Endometrial microvascular endothelial cells (primary cell): ENCODE measurements around the gene SCGB3A2. TPM values are rescaled to one million over a fixed set of nuclear protein-coding genes. Genes with fewer than 3 reads are reported as not detected.

Experiments
- in situ Hi-C: cut with HindIII; loops from 2 replicates; pipeline ENCODE4 v1.10.0; 2017; ENCODE audit warnings: low sequenced_read_pairs, low pct_unique_long_range_greater_than_20kb; ENCODE audit errors: inconsistent ontology term
- total RNA-seq: library from RNA; depleted of rRNA; stranded (reverse); fragments of >200 nt; gene quantifications from one replicate; pipeline ENCODE4 v1.2.3, GENCODE V29; 2015; ENCODE audit errors: inconsistent ontology term

The SCGB3A2 gene, protein sequence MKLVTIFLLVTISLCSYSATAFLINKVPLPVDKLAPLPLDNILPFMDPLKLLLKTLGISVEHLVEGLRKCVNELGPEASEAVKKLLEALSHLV
- total RNA-seq: not detected

DNA sequence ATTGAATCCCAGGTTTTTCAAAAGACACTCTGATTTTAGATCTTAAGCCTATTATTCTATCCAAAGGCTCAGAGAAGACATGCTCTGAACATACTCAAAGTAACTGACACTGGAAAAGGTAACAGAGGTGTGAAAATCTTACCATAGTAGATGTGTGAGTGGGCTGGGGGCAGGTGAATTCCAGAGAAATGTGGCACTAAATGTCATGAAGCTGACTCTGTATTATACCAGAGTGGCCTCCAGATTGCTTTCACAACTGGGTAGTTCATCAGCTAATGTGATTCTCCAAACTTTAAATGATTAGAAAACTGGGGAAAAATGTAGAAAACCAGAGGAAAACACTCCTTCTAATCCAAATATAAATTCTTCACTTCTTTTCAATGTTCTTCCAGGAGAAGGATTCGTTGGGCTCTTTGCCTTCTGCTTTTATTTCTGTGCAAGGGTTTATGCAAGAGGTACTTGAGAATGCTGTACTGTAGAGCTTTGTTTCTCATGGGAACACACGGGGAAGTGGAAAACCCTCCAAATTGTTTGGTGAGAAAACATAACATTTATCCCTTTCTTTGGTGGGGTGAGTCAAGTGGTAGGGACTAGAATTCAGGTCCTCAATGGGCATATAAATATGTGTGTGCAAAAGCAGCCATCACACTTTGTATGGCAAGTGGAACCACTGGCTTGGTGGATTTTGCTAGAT is at the start of gene SCGB3A2:
Gene SCGB3A2 (plus strand): TSS at position 646 of the 694 bp plus-strand sequence. CDS start 93 bp downstream, outside the sequence.
- in situ Hi-C loops: no loop called here

DNA sequence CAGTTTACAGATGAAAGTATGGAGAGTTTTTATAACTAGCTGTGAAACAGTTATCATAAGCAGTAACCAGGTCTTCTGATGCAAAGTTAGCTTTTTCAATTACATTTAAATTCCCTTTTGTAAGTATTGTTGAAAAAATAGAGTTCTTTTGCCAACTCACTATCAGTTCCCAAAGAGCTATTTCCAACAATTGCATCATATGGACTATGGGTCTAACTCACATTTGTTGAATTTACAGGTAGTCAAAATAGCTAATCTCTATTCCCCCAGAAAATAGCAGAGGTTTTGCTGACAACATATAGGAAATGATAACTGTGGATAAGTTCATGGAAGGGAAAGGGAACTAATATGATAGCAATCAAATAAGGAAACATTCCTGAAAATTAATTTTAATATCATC is 48.5 kb upstream of the SCGB3A2 start:
- in situ Hi-C loops: no loop called here

DNA sequence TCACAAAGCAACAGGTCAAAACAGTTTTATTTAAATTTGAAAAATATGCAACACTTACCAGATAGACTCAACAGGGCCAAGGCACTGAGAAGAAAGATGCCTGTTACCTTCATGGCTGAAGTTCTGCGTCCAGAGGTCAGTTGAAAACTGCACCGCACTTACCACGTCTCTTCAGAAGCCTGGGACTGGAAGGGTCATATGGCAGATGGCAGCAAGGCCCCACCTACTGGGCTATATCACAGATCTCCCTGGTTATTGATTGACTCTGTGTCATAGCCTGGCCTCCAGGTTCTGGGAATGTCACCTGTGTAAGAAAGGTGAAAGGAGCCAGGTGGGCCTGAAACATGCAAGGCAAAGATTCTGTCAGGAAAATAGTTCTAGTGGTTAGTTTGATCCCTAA is 47.0 kb upstream of the SCGB3A2 start, which contains the start of gene SPINK1:
Gene SPINK1 (minus strand): TSS at position 207 of the 400 bp plus-strand sequence. CDS start 94 bp downstream, at position 113.
- in situ Hi-C loops: no loop called here

DNA sequence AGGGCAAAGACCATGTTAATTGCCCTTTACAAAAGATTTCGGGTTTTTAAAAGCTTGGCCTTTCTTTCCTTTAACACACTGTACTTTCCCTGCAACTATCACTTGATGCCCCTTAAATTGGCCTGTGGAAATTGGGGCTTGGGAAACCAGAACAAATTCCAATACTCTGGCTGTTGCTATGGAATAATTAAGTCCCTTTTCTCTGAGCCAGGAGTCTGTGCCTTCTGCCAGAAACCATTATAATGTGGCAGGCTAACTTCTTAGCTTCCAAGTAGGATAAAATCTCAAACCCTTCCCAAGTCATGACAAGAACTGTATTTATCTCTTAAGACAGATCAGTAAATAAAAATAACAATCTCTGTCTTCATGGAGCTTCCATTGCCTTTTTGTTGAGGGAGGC is 46.0 kb upstream of the SCGB3A2 start:
- in situ Hi-C loops: no loop called here

DNA sequence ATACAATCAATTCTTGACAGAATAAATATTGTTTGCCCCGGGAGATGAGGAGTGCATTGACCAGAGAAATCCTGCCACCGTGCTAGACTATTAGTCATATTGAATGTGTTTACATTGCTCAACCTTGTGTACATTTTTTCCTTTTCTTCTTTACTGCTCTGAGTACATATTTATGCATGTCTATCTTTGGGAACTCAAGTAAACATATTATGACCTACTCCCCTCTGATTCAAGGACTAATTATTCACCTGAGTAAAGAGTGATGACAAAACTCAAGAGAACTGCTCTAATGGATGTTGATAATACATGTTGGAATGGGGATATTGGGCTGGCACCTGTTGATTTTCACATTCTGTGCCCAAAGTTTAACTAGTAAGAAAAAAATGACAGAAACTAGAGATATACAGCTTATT is 43.1 kb upstream of the SCGB3A2 start:
- in situ Hi-C loops: no loop called here

DNA sequence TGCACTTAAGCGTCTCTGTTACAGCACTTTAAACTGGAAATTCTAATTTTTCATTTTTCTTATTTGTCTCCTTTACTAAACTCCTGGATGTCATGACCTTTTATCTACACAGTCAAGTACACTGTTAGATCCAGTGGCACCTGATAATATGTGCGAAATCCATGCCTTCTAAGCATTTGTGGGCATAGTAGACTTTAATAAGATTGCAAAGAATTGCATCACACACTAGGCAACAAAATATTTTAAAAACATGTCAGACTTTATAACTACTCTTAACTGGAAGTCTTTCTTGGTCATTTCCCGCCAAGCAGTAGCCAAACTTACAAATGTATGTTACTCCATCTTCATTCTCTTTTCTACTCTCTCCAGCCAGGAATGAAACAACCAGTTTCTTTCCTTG is 42.1 kb upstream of the SCGB3A2 start:
- in situ Hi-C loops: no loop called here

DNA sequence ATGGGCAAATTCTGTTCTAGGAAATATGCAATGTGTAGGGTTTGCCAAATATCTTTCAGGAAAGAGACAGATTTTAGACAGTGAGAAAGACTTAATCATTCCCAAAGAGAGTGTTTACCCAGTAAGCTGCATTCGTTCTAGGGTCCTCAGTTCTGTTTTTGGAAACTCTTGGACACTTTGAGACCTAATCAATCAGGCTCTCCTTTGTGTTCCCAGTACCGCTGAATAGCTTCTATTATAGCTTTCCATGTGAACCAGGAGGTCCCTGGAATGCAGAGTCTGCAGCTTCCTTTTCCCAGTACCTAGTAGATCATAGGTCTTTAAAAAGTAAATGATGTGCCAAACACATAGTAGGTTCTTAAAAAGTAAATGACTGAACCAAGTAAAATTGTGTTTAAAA is 35.6 kb upstream of the SCGB3A2 start:
- in situ Hi-C loops: no loop called here

DNA sequence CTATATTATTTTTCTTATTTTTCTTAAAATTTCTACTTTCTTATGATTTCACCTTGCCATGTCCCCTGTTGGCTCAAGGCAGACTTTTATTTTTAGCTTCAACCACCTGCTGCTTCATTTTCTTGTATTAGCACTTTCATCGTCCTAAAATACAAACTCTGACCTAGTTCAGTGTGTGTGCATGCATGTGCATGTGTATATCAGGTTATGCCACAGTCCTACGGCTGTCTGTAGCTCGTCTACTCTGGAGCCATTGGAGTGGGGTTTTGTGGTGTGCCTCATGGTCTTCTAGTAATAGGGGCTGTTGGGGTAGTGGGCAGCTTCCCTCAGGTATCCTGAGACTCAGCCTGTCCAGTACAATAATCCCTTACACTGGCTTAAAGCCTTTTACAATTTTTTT is 33.7 kb upstream of the SCGB3A2 start:
- in situ Hi-C loops: no loop called here

DNA sequence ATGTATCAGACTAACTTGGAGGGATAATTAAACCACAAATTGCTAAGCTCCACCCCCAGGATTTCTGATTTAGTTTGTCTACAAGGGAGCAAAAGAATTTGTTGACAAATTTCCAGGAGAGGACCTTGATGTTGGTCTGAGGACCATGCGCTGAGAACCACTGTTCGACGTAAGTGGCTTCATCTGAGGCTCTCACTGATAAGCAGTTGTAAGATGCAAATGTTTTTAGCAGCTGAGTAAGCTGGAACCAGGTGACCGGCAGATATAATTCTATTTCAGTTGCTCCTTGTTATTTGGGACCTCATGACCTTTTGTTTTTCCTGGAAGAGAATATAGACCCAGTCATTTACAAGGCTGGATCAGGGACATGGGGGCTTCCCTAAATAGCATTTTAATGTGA is 32.9 kb upstream of the SCGB3A2 start:
- in situ Hi-C loops: no loop called here

DNA sequence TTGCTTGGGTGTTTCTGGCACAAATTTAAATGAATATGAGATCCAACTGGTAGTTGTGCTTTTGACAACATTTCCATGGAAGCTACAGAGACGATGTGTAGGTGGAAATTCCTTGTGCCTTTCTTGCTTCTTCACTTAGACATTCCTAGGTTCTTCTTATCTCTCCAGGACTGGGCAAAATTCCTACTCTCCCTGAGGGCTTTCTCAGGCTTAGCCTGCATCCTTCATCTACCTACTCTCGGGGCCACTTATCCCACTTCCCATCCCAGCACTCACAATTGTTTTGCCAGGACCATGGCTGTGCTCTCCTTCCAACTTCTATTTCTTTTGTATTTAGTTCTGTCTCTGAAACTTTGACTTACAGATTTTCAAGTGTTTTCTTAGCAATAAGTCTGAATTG is 29.3 kb upstream of the SCGB3A2 start:
- in situ Hi-C loops: no loop called here

DNA sequence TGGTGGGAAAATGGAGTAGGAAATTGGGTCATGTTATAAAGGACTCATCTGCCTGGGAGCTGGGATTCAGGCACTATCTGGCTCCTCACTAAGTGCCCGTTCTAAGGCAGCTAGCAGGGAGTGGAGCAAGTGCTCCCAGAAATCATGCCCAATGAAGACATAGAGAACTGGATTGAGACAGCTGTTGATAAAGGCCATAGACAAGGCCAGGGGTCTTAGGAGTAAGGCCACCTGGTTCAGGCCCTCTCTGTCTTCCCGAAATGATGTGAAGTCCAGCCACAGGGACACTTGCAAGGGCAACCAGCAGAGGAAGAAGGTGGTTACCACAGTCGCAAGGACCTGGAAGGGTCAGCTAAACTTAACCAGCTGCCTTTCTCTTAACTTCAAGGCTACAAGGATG is 26.9 kb upstream of the SCGB3A2 start:
- in situ Hi-C loops: no loop called here

DNA sequence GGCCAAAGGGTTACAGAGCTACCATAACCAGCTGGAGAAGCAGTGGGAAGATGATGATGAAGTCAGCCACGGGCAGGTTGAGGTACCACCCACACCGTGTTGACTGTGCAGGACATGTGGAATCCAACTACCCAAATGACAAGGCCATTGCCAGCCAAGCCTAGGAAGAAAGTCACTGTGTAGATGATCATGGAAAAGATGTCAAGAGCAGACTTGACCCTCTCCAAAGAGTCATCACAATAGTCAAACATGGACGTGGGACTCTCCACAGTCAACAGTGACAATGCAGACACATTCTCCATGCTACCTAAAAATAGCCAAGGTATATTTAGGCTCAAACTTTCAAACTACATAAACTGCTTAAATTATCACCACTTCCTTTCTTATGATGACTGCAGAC is 26.1 kb upstream of the SCGB3A2 start:
- in situ Hi-C loops: no loop called here

DNA sequence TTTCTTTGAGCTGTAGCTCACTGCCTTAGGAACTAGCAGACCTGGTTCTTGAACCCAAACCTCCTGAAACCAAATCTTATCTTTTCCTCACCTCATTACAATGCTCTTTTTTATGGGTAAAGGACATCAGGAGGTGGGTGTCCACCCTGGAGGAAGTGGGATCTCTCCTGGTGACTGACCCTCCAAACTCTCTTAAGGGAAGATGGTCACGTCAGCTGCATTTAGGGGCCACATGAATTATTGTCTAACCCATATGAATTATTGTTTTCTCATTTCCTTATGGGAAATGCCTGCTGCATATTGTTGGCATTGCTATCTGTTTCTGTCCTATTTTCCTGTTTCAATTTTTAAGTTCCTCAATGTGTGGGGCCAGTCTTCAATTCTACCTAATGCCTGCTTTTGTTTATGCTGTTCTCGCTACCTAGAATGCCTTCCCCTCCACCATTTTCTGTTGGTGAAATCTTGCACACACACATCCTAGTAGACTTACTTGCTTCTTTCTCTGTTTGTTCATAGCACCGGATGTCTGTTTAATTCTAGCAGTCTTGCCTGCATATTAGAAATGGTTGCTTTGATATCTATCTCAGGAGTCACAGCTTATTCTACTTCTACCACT is 25.0 kb upstream of the SCGB3A2 start:
- in situ Hi-C loops: no loop called here

DNA sequence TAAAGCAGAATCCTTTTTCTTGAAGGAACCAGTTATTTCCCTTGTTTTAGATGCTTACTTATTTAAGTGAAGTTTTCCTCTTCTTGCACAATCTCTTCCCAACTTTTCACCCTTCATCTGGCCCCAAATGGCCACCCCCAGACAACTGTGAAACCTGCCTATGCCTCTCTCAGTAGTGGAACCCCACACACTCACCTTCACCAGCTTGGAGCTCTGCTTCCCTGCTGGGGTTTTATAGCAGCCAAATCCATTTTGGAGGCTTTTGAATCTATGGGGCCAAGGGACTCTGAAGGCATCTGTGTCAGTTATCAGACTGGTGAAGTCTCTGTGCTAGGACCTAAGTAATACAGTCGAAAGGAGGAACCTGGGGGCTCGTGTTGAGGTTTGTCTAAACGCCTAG is 24.2 kb upstream of the SCGB3A2 start:
- in situ Hi-C loops: no loop called here

DNA sequence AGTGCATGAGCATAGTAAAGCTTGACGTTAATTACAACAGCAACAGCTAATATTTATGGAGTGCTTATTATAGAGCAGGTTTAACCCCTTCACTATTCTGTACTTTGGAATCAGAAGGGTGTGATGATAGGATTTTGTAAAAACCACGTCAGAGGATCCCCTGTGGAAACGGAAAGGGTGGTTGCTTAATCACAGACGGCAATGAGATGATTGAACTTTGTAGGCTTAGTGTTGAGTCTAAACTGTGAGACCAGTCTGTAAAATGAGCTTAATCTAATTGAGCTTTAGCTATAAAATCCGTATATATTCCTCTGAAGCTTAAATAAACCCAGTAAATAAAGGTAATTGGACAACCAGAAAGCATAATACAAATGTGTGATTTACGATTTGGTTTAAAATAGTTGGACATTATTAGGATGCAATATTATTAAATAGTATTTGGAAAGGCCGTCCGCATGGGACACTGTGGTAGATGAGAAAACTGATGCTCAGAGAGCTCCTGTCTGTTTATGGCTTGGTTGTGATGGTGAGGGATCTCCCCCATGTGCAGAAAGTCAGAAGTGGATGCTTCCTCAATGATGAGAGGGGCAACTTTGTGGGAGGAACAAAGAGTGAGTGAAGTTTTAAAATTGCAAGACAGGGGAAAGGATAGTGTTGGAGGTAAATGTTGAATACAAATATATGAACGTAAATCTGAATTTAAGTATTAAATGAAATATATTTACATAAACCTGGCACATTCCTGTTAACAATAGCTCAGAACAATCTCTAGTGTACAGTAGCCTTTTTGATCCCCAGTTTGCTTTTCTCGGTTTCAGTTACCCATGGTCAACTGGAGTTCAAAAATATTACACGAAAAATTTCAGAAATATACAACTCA is 23.4 kb upstream of the SCGB3A2 start:
- in situ Hi-C loops: no loop called here

DNA sequence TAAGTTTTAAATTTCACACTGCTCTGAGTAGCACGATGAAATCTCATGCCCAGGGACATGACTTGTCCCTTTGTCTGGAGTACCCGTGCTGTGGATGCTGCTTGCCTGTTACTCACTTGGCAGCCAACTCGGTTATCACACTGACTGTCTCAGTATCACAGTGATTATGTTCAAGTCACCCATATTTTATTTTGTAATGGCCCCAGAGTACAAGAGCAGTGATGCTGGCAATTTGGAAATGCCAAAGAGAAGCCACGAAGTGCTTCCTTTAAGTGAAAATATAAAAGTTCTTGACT is 22.8 kb upstream of the SCGB3A2 start:
- in situ Hi-C loops: no loop called here

DNA sequence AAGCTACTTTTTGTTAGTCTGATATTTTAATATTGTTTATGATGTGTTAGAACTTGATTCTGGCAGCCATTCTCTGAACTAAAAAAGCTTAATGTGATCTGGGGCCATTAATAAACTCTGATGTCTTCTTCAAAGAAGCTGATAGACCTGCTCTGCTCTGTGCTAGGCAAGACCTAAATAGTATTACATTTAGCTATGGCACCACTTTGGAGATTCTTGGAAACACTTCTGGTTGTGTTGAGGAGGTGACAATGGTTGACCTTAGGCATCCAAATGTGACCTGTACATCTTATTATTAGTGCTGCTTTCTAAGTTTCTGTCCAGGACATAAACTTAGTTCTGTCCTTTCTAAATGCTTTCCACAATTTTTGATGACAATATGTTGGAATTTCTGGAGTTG is 21.7 kb upstream of the SCGB3A2 start:
- in situ Hi-C loops: no loop called here

DNA sequence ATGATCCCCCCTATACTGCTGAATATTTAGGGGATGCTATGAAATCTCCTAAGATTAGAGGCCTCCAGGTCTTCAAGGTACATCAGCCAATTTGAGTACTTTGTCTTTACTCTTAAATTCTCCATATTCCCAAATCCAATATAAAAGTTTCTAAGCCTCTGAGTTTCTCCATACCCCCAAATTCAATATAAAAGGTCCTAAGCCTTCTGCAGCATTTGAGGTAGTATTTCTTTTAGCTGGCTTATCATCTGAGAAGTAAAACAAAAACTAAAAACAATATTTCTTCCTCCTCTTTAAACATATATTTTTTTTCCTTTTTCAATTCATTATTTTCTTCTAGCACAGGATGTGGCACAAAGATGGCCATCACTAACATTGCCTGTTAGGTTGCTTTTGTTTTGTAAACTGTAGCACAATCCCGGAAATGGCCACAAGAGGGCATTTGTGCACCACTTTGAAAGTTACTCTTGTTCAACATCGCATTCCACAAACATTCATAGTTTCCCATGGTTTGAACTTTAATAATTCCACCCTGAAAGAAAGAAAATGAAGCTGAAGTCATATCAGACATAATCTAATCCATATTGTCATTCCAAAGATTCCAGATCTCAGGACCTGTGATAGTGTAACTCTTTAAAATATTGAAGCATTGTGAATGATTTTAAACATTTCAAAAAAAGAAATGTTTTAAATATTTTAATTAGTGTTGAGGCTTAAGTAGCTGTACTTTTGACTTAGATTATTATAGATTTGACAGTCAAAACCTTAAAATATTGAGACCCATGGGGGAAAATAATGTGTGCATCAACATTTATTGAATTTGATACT is 21.0 kb upstream of the SCGB3A2 start:
- in situ Hi-C loops: no loop called here

DNA sequence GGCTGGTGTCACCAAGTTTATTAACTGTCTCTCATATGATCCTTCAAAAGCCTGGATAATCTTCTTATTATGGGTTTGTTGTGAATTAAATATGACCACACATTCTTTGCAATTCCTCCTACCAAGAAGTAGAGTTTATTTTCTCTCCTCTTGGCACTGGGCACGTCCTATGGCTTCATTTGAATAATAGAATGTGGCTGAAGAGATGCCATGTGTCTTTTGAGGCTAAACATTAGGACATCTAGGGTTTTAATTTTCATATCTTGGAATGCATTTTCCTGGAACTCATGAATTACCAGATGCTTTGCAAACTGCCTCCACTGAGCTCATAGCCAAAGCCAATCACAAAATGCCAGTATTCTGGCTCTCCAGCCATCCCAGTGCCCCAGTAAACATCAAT is 19.9 kb upstream of the SCGB3A2 start:
- in situ Hi-C loops: no loop called here
